ENCODE data around the gene NBEA. TPM values are rescaled to one million over a fixed set of nuclear protein-coding genes. Genes with fewer than 3 reads are reported as not detected.

NBEA gene
- total RNA-seq, 4 donors from 2014 or later = 0.34 to 10.3 (median 2.4) TPM

GRCh38 chr13:35481777-35482176 lies 539.7 kb downstream of the NBEA start:
- H3K4me3 ChIP-seq = no peak overlapping the region
- no peaks in the 10 kb centered on the region for H3K36me3 ChIP-seq
- intact Hi-C loops (cut with DNase I) = no loop called here
- H3K9me3 ChIP-seq = no peaks in the 10 kb centered on the region
- no peak for DNase-seq
- H3K27ac ChIP-seq = no peak overlapping the region
- TF ChIP-seq POLR2A (IDR thresholded peaks at IDR 0.05) = no peak
- no peak for TF ChIP-seq CTCF (IDR thresholded peaks at IDR 0.05)
- peaks cover 0 to 9% (median 0%) of the 10 kb centered on the region in 3 donors for H3K4me1 ChIP-seq
- H3K27me3 ChIP-seq = peaks cover 0 to 32% (median 5%) of the 10 kb centered on the region in 4 donors
- 75 to 87% methylated on average over 2 of the region's 2 CpGs for WGBS, 2 donors

GRCh38 chr13:35482527-35482926 lies 540.5 kb downstream of the NBEA start:
- 82% methylated on average over 1 of the region's 1 CpG for WGBS, 2 donors
- intact Hi-C loops (cut with DNase I) = no loop called here
- peaks cover 0 to 24% (median 5%) of the 10 kb centered on the region in 4 donors for H3K27me3 ChIP-seq
- no peak overlapping the region for H3K27ac ChIP-seq
- no peak for TF ChIP-seq CTCF (IDR thresholded peaks at IDR 0.05)
- TF ChIP-seq POLR2A (IDR thresholded peaks at IDR 0.05) = no peak
- DNase-seq = no peak
- H3K36me3 ChIP-seq = no peaks in the 10 kb centered on the region
- H3K4me3 ChIP-seq = no peak overlapping the region
- no peaks in the 10 kb centered on the region for H3K9me3 ChIP-seq
- H3K4me1 ChIP-seq = peaks cover 0 to 7% (median 0%) of the 10 kb centered on the region in 3 donors

GRCh38 chr13:35483761-35484160 lies 541.7 kb downstream of the NBEA start:
- H3K4me3 ChIP-seq = no peak overlapping the region
- intact Hi-C loops (cut with DNase I) = no loop called here
- no peak for DNase-seq
- peaks cover 0 to 12% (median 1%) of the 10 kb centered on the region in 4 donors for H3K27me3 ChIP-seq
- TF ChIP-seq POLR2A (IDR thresholded peaks at IDR 0.05) (no peak), CTCF (IDR thresholded peaks at IDR 0.05) (no peak)
- 88 to 97% methylated on average over 3 of the region's 3 CpGs for WGBS, 2 donors
- peaks cover 0 to under 1% (median 0%) of the 10 kb centered on the region in 3 donors for H3K4me1 ChIP-seq
- H3K27ac ChIP-seq = no peak overlapping the region
- H3K36me3 ChIP-seq = no peaks in the 10 kb centered on the region
- H3K9me3 ChIP-seq = no peaks in the 10 kb centered on the region

- no peak for DNase-seq
- no peaks in the 10 kb centered on the region for H3K36me3 ChIP-seq
- WGBS, 2 donors = 72 to 78% methylated on average over 2 of the region's 2 CpGs
- H3K9me3 ChIP-seq = no peaks in the 10 kb centered on the region
- peaks cover 0 to 6% (median 0%) of the 10 kb centered on the region in 4 donors for H3K27me3 ChIP-seq
- H3K4me3 ChIP-seq = no peak overlapping the region
- TF ChIP-seq POLR2A (IDR thresholded peaks at IDR 0.05) = no peak
- TF ChIP-seq CTCF (IDR thresholded peaks at IDR 0.05) = no peak
- H3K27ac ChIP-seq = no peak overlapping the region
- H3K4me1 ChIP-seq = no peaks in the 10 kb centered on the region
- intact Hi-C loops (cut with DNase I) = no loop called here
These were observed 542.3 kb downstream of the NBEA start for GRCh38 chr13:35484384-35484783.

GRCh38 chr13:35485424-35485823 lies 543.4 kb downstream of the NBEA start:
- no peak overlapping the region for H3K4me3 ChIP-seq
- 90 to 93% methylated on average over 3 of the region's 3 CpGs for WGBS, 2 donors
- intact Hi-C loops (cut with DNase I) = no loop called here
- no peaks in the 10 kb centered on the region for H3K4me1 ChIP-seq
- no peaks in the 10 kb centered on the region for H3K9me3 ChIP-seq
- no peaks in the 10 kb centered on the region for H3K27me3 ChIP-seq
- H3K27ac ChIP-seq = no peak overlapping the region
- no peak for DNase-seq
- no peaks in the 10 kb centered on the region for H3K36me3 ChIP-seq
- TF ChIP-seq CTCF (IDR thresholded peaks at IDR 0.05) (no peak), POLR2A (IDR thresholded peaks at IDR 0.05) (no peak)
